ENCODE data around the gene SCYGR2. TPM values are rescaled to one million over a fixed set of nuclear protein-coding genes. Genes with fewer than 3 reads are reported as not detected.
"Not testable (repeated sequence)": the region's sequence is repeated elsewhere in the genome, so short reads cannot be mapped to it uniquely, and the experiment has no call there.

SCYGR2 gene, protein sequence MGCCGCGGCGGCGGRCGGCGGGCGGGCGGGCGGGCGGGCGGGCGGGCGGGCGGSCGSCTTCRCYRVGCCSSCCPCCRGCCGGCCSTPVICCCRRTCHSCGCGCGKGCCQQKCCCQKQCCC
- total RNA-seq: not detected
- long read RNA-seq: 0 reads

DNA sequence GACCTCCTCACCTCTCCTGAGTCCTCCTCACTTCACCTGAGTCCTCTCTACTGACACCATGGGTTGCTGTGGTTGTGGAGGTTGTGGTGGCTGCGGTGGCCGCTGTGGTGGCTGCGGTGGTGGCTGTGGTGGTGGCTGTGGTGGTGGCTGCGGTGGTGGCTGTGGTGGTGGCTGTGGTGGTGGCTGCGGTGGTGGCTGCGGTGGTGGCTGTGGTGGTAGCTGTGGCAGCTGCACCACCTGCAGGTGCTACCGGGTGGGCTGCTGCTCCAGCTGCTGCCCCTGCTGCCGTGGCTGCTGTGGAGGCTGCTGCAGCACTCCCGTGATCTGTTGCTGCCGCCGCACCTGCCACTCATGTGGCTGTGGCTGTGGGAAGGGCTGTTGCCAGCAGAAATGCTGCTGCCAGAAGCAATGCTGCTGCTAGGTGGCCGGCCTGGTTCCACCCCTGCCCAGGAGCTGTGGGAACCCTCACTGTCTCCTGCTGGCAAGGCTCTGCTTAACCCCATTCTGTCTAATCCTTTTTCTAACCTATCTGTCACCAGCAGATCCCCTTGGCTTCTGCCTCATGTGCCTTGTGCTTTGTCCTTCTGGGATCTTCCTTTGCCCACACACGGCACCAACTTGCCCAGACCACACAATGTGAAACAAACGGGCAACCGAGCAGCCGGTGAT, at the start of gene SCYGR2:
TSS of gene SCYGR2 (plus strand) at position 59 of the 669 bp plus-strand sequence. CDS start at position 59, 0 bp downstream.
- intact Hi-C loops (cut with DNase I); DNase-seq (ENCODE audit: low spot score): not testable (repeated sequence)

DNA sequence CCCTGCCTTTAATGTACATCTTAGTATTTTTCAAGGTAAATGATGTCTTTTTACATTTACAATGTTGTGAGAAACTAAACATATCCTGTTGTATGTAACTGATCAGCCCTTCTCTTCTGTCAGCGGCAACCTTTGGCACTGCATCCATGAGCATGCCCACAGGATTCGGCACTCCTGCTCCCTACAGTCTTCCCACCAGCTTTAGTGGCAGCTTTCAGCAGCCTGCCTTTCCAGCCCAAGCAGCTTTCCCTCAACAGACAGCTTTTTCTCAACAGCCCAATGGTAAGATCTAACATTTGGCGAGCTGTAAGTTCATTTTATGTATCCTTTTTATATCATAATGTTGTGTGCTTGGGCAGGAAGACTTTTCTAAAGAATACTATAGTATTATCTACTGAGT, 46.9 kb upstream of the SCYGR2 start:
- intact Hi-C loops (cut with DNase I): no loop called here
- DNase-seq (ENCODE audit: low spot score): no peak

DNA sequence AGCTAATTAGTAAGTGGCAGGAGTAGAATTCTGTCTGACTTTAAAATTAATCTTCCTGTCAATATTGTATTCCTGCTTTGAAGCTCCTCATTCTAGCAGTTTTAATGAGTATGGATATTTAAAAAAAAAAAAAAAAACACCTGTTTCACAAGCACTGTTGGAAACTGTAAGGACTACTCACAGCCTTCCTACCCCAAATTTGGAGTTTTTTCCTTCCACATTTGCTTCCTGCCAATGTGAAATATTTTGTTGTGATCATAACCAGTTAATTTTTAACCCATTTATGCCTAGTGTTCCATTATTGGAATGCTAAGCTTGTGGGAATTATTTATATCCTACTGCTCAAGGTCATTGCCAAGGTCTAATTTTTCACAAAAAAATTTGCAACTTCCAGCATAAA, 36.1 kb upstream of the SCYGR2 start:
- intact Hi-C loops (cut with DNase I): no loop called here
- no peak for DNase-seq (ENCODE audit: low spot score)

DNA sequence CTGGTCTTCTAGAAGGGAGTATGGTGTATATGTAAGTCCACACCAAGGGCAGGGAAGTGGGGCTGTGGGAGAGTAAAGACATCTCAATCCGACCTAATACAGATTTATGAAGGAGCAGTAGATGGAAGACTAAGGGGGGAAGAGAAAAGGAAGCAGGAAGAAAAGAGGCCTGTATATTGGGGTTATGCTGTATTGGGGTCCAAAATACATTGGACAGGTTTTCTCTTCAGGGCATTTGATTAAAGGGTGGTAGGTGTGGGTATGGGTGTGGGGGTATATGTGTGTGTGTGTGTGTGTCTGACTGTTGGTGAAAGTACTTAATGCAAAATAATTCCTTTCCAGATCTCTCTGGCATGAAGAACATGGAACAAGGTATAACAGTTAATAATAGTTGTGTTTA, 33.6 kb upstream of the SCYGR2 start:
- intact Hi-C loops (cut with DNase I): no loop called here

DNA sequence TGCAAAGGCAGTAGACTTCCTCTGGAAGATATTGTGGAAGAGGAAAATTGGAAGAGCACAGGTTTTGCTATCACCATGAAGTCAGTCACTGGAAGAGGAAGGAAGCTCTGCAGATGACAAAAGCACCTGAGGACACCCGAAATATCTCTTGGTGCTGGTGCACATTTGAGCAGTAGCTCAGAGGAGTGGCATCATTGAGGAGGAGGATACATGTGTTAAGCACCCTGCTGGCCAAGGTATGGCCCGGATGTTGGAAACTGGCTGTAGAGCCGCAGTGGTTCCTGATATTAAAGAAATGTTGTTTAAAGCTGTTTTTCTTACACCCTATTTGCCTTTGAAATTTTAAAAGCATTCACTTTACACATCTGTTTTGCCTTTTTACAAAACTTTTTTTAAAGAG, 32.7 kb upstream of the SCYGR2 start:
- intact Hi-C loops (cut with DNase I): no loop called here
- DNase-seq (ENCODE audit: low spot score): no peak

More for the DNA sequence above, 33.6 kb upstream of the SCYGR2 start:
- DNase-seq (ENCODE audit: low spot score): no peak

DNA sequence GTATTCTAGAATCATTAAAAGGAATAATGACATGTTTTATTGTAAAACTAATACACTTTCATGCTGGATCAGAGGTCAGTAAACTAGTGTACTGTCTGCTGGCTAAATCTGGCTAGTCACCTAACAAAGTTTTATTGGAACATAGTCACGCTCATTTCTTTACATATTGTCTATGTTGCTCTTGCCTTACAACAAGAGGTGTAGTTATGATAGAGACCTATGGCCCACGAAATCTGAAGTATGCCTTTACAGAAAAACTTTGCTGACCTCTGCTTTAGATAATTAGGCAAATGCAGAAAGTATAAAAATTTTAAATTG, 29.9 kb upstream of the SCYGR2 start:
- DNase-seq (ENCODE audit: low spot score): no peak
- intact Hi-C loops (cut with DNase I): no loop called here

DNA sequence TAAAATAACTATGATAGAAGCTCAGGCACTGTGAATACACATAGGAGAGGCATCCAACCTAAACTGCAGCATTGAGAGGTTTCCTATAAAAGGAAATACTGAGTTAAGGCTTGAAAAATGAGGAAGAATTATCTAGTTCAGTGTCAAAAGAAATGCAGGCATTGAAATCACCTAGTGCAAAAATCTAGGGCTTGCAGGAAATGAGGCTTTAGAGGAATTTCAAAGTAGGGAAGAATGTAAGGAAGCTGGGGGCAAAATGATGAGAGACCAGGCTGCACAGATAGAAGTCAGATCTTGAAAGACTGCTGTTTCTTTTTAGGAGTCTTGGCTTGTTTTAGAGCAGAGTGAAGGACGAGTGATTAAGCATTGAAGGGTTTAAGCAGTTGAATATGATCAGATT, 28.1 kb upstream of the SCYGR2 start:
- intact Hi-C loops (cut with DNase I): loop anchor here (10.0 kb wide), 1 partner anchor 166 kb away; no protein-coding TSS in a partner anchor
- DNase-seq (ENCODE audit: low spot score): no peak

DNA sequence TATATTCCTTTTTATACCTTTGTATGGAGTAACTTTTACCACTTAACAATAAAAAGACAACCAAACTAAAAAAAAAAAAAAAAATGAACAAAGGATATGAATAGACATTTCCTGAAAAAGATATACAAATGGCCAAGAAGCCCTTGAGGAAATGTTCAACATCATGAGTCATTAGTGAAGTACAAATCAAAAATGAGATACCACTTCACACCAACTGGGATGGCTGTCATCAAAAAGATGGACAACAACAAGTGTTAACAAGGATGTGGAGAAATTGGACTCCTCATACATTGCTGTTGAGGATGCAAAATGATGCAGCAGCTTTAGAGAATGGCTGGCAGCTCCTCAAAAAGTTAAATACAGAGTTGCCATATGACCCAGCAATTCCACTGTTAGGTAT, 22.6 kb upstream of the SCYGR2 start:
- intact Hi-C loops (cut with DNase I): loop anchor here (10.0 kb wide), 1 partner anchor 171 kb away; no protein-coding TSS in a partner anchor
- DNase-seq (ENCODE audit: low spot score): no peak

DNA sequence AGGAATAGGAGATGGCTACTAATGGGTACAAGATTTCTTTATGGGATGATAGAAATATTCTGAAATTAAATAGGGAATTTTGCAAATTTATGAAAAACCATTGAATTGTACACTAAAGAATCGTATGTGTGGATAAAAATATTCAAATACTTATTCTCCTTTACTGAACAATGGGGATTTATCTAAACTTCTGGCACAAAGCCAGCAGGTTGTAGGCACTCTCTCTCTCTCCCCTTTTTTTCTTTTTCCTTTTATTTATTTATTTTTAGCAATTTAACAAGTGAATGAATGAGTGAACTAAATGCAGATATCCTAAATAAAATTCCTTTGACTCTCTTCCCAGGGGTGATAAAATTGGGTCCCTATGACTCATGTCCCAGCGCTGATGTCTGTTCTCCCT, 21.9 kb upstream of the SCYGR2 start:
- DNase-seq (ENCODE audit: low spot score): no peak
- intact Hi-C loops (cut with DNase I): loop anchor here (10.0 kb wide), 1 partner anchor 172 kb away; no protein-coding TSS in a partner anchor

DNA sequence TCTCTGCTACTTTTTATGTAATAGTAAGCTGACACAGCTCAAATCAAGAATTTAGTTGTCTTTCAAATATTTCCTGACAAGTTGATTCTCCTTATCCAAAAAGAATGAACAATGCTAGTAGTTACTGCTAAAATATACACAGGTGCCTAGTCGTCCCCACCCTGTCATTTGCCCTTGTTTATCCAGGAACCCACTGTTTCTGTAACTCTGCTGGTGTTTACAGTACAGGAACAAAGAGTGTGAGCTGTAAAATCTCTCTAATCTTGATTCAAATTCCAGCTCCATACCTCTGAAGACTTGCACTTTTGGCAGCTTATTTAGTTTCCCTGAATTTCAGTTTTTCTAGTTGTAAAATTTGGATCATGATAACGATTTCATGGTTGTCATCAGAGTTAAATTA, 21.1 kb upstream of the SCYGR2 start:
- DNase-seq (ENCODE audit: low spot score): no peak
- intact Hi-C loops (cut with DNase I): loop anchor here (10.0 kb wide), 1 partner anchor 173 kb away; no protein-coding TSS in a partner anchor

DNA sequence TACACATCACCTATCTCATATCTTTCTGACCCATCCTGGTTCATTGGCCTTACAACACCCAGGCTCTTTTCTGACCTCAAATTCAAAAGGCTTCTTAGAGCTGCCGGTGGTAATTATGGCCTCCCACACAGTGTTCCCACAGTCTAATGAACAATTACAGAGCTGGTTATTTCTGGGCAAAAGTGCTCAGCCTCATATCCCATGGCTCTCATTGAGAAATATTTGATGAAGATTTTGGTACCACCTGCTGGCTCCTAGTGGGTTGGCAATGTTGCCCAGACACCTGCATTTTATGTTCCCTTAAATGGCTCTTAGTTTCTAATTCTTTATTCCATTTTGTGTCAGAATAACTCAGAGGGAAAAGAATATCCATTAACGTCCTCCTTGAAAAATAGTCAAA, 20.1 kb upstream of the SCYGR2 start:
- intact Hi-C loops (cut with DNase I): loop anchor here (10.0 kb wide), 1 partner anchor 174 kb away; no protein-coding TSS in a partner anchor
- DNase-seq (ENCODE audit: low spot score): no peak

DNA sequence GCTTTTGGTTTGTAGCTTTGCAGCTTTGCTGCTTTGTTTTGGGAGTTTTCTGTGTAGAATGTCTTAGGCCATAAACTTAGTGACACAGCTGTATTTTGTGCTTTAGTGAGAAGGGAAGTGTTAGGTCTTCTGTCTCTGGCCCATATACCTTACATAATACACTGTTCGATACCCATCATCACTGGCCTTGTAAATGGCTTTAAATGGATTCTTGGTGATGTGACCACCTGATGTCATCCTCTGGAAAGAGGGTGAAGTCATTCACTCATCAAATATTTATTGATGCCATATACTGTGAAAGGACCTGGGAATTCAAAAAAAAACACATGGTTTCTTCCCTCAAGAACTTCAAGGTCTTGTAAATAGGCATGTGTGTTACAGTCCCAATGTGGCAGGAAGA, 18.9 kb upstream of the SCYGR2 start:
- intact Hi-C loops (cut with DNase I): loop anchor here (10.0 kb wide), 1 partner anchor 175 kb away; no protein-coding TSS in a partner anchor

DNA sequence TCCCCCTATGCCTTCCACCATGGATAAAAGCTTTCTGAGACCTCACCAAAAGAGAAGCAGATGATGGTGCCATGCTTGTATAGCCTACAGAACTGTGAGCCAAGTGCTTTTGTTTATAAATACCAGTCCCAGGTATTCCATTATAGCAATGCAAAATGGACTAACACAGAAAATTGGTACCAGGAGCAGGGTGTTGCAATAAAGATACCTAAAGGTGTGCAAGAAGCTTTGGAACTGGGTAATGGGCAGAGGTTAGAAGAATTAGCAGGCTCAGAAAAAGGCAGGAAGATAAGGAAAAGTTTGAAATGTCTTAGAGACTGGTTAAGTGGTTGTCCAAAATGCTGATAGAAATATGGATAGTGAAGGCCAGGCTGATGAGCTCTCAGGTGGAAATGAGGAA, 16.3 kb upstream of the SCYGR2 start:
- intact Hi-C loops (cut with DNase I): no loop called here
- no peak for DNase-seq (ENCODE audit: low spot score)

More for the DNA sequence above, 18.9 kb upstream of the SCYGR2 start:
- DNase-seq (ENCODE audit: low spot score): no peak

DNA sequence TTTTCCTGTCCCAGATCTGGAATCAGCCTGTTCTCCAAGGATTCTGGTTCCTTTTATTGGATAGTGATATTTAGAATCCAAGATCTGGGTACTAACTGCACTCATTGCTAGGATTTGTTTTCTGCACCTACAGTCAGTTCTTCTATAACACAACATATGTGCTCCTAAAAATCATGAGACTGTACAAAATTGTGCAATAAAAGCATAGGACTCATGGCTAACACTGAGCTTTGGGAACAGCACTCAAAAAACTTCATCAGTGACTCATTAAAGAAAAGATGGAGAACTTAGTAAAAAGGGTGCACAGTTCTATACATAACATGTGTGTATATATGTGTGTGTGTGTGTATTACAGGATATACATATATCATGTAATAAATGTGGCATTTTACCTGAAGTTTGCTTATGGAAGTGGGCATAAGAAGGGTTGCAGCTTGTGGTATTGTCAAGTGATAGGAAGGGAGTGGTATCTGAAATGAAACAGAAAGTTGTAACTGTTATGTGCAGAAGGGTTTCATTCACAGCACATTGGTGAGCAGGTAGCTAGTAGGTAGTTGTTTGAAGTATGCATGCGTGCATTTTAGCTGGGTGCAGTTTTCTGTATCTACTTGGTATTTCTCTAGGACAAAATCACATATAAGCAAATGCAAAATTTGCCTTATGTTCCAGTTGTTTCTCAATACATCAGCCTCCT, 5.9 kb upstream of the SCYGR2 start:
- intact Hi-C loops (cut with DNase I): no loop called here
- no peak for DNase-seq (ENCODE audit: low spot score)

DNA sequence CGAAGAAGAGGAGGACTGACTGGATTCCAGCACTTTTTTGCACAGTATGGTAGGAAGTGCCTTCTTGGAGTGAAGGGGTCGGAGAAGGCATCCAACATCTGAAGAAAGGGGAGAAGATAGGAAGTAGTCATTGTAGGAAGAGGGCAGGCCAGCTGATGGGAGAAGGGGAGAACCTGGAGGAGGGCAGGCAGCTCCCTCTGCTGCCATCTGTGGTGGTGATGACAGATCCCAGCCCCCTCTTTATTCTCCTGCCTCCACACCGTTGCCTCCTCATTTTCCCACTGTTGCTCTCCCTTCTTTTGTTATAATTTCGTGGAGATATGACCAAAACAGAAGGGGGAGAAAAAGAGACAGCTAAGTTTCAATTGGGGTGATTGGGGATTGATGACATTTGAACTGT, 2.9 kb upstream of the SCYGR2 start:
- no peak for DNase-seq (ENCODE audit: low spot score)
- intact Hi-C loops (cut with DNase I): no loop called here

DNA sequence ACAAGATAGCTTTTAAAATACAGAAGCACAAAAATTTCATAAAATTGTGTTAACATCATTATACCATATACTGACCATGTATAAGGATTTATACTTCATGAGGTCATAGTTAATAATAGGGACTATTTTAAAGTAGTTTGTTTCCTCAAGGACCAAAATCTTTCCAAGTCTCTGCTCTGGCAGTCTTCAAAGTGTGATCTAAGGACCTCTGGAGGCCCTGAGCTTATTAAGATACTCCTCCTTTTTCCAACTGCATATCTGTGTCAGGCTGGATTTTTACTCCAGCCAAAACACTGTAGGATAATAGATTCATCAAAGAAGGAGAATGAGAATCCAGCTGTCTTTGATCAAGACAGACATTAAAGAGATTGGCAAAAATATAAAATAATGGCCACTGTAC, 1.7 kb upstream of the SCYGR2 start:
- no peak for DNase-seq (ENCODE audit: low spot score)
- intact Hi-C loops (cut with DNase I): no loop called here

DNA sequence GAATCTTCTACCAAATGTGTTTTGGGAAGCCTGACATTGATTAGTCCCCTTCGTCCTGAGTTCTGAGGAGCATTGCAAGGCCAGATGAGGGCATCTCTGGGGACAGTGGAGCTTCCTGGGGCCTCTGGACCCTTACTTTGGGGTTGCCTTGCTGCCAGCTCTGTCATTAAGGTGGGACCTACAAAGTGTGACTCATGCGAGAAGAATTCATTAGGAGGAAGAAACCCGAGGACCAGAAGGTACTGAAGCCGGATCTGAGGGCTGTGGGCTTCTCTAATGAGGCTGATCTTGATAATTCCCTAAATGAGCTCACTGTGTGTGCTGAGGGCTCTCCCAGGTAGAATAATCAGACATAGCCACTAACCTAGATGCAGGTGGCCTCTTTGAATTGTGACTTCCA, 695 bp upstream of the SCYGR2 start:
- intact Hi-C loops (cut with DNase I): no loop called here
- DNase-seq (ENCODE audit: low spot score): no peak

DNA sequence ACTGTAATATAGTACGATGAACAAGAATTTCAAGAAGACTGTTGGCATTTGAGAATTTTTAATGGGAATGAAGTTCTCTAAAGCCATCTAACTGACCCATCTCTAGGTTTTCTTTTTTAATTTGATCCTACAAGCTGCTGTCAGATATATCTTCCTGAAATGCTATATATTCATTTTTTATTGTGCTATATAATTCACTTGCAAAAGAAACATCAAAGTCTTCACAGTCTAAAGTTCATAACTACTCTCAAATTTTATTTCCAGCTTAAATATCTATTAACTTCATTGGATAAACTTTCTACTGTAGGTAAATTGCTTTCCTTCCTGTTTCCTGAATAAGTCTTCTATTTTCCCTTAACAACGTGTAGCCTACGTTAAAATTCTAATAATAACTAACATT, 3.7 kb downstream of the SCYGR2 start:
- intact Hi-C loops (cut with DNase I): no loop called here
- no peak for DNase-seq (ENCODE audit: low spot score)

DNA sequence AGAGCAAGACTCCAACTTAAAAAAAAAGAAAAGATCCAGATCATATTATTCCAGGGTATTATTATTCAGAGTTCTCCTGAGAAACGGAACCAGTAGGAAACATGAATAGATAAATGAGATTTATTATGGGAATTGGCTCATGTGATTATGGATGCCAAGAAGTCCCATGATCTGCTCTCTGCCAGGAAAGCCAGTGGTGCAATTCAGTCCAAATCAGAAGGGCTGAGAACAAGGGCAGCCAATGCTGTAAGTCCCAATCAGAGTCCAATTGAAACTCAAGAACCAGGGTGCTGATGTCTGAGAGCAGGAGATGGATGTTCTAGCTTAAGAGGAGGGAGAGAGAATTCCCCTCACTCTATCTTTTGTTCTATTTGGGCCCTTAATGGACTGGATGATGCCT, 7.8 kb downstream of the SCYGR2 start:
- no peak for DNase-seq (ENCODE audit: low spot score)
- intact Hi-C loops (cut with DNase I): no loop called here

DNA sequence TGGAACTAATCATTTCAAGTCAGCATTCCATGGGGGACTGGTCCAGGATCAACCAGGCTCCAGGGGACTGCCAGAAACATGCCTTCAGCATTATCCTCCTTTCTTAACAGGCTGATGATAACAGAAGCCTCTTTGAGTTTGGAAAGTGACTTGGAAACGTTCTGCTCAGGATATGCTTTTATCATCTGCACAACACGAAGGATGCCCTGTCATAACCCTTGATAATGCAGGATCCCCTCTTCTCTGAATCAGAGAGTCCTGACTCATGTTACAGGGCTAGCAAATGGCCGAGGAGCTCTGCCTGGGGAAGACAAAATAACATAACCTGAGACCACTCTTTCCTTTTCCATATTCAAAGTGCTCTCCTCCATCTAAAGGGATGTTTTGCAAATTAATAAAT, 9.2 kb downstream of the SCYGR2 start:
- intact Hi-C loops (cut with DNase I): no loop called here
- DNase-seq (ENCODE audit: low spot score): no peak

All from cardiac septum (tissue), 1 donor.